Measurements from ENCODE around the gene POU2F1. TPM values are rescaled to one million over a fixed set of nuclear protein-coding genes. Genes with fewer than 3 reads are reported as not detected.

POU2F1 gene
- total and polyA plus RNA-seq, 4 donors = 0.93 to 10.5 (median 6.5) TPM

- TF ChIP-seq CTCF (IDR thresholded peaks at IDR 0.05; ENCODE audit: low read depth, low read length, missing input control) (no peak), HNF4G (IDR thresholded peaks at IDR 0.05) (no peak), RAD21 (IDR thresholded peaks at IDR 0.05) (no peak), TAF1 (conservative IDR thresholded peaks at IDR 0.05) (no peak), NR2F2 (IDR thresholded peaks at IDR 0.05) (no peak)
These were observed 29.9 kb upstream of the POU2F1 start (continued) for GRCh38 chr1:167190747-167191237.

- H3K9me3 ChIP-seq (ENCODE audit: control insufficient read depth in 4 of 4, low read length in 3 of 4) = no peaks in the 10 kb centered on the region
- no peaks in the 10 kb centered on the region for H3K36me3 ChIP-seq (ENCODE audit: control insufficient read depth in 4 of 4, insufficient read depth in 3 of 4, low read depth in 1 of 4, low read length in 3 of 4)
- DNase-seq (ENCODE audit: low spot score) = no peak
- WGBS = 88% methylated on average over 1 of the region's 1 CpG
- H3K27ac ChIP-seq (ENCODE audit: low read depth in 1 of 2, low read length in 2 of 2) = no peak overlapping the region
- H3K27me3 ChIP-seq (ENCODE audit: control insufficient read depth in 4 of 4, insufficient read depth in 4 of 4, low read length in 3 of 4) = no peaks in the 10 kb centered on the region
- H3K9ac ChIP-seq (ENCODE audit: low read depth in 1 of 2, low read length in 2 of 2) = no peak overlapping the region
- no peaks in the 10 kb centered on the region for H3K4me1 ChIP-seq (ENCODE audit: control insufficient read depth in 4 of 4, insufficient read depth in 4 of 4, low read length in 3 of 4)
- no peak for TF ChIP-seq REST (IDR thresholded peaks at IDR 0.05)
- TF ChIP-seq JUND (IDR thresholded peaks at IDR 0.05) = no peak
- no peak for TF ChIP-seq ZBTB33 (IDR thresholded peaks at IDR 0.05)
- TF ChIP-seq FOXA2 (IDR thresholded peaks at IDR 0.05) = no peak
- TF ChIP-seq HNF4G (IDR thresholded peaks at IDR 0.05) = no peak
- no peak for TF ChIP-seq RXRA (IDR thresholded peaks at IDR 0.05)
- no peak for TF ChIP-seq SP1 (IDR thresholded peaks at IDR 0.05)
- no peak for TF ChIP-seq FOXA1 (IDR thresholded peaks at IDR 0.05)
- TF ChIP-seq GABPA (IDR thresholded peaks at IDR 0.05 in 1 of 2, conservative IDR thresholded peaks at IDR 0.05 in 1 of 2) = no peak
- H3K4me3 ChIP-seq (ENCODE audit: low read depth in 1 of 3, low read length in 3 of 3) = no peak overlapping the region
These were observed 28.7 kb upstream of the POU2F1 start for GRCh38 chr1:167191958-167192357.

- Histone ChIP-seq H3K4me1 (ENCODE audit: control insufficient read depth in 4 of 4, insufficient read depth in 4 of 4, low read length in 3 of 4) (no peaks in the 10 kb centered on the region), H3K27me3 (ENCODE audit: control insufficient read depth in 4 of 4, insufficient read depth in 4 of 4, low read length in 3 of 4) (no peaks in the 10 kb centered on the region), H3K36me3 (ENCODE audit: control insufficient read depth in 4 of 4, insufficient read depth in 3 of 4, low read depth in 1 of 4, low read length in 3 of 4) (no peaks in the 10 kb centered on the region), H3K27ac (ENCODE audit: low read depth in 1 of 2, low read length in 2 of 2) (no peak overlapping the region), H3K9ac (ENCODE audit: low read depth in 1 of 2, low read length in 2 of 2) (no peak overlapping the region), H3K9me3 (ENCODE audit: control insufficient read depth in 4 of 4, low read length in 3 of 4) (no peaks in the 10 kb centered on the region), H3K4me3 (ENCODE audit: low read depth in 1 of 3, low read length in 3 of 3) (no peak overlapping the region)
- TF ChIP-seq GABPA (IDR thresholded peaks at IDR 0.05 in 1 of 2, conservative IDR thresholded peaks at IDR 0.05 in 1 of 2) = no peak
- no peak for TF ChIP-seq RAD21 (IDR thresholded peaks at IDR 0.05)
- no peak for TF ChIP-seq MAX (IDR thresholded peaks at IDR 0.05)
- no peak for TF ChIP-seq YY1 (IDR thresholded peaks at IDR 0.05)
- no peak for TF ChIP-seq JUND (IDR thresholded peaks at IDR 0.05)
- no peak for TF ChIP-seq HNF4G (IDR thresholded peaks at IDR 0.05)
- TF ChIP-seq HNF4A (conservative IDR thresholded peaks at IDR 0.05) = no peak
- no peak for TF ChIP-seq FOXA1 (IDR thresholded peaks at IDR 0.05)
- no peak for TF ChIP-seq FOXA2 (IDR thresholded peaks at IDR 0.05)
- no peak for TF ChIP-seq SP1 (IDR thresholded peaks at IDR 0.05)
- no peak for TF ChIP-seq RXRA (IDR thresholded peaks at IDR 0.05)
- no peak for TF ChIP-seq CTCF (IDR thresholded peaks at IDR 0.05; ENCODE audit: low read depth, low read length, missing input control)
- no peak for TF ChIP-seq TAF1 (conservative IDR thresholded peaks at IDR 0.05)
- 93% methylated on average over 3 of the region's 3 CpGs for WGBS
- DNase-seq (ENCODE audit: low spot score) = no peak
These were observed 26.5 kb upstream of the POU2F1 start for GRCh38 chr1:167194182-167194581.
